Measurements from ENCODE around the gene CYSLTR2. TPM values are rescaled to one million over a fixed set of nuclear protein-coding genes. Genes with fewer than 3 reads are reported as not detected.
A peak's percentile ranks its signal among the peaks of the same experiment; 100 is the strongest.

The CYSLTR2 gene
- total RNA-seq, 1 donor from 2014 or later = 7.6 TPM

DNA sequence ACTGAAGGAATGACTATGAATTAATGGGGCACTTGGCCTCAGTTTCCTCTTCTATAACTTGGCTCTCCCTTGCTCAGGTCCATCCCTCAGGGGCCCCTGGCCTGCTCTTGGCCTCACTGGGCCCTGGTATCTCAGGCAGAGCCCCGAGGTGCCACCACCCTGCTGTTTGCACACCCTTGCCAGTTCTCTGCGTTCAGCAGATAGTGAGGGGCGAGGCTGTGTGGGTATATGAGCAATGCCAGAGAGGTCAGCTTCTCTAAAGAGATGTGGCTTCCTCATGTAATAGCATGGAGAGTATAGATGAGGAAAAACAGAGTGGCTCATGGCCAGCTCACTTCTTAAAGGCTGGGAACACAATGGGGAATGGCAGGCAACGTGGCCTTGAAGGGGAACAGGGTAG, 76.1 kb downstream of the CYSLTR2 start:
- H3K27me3 ChIP-seq (ENCODE audit: low read depth) = no peaks in the 10 kb centered on the region
- no peaks in the 10 kb centered on the region for H3K36me3 ChIP-seq
- no peak for DNase-seq
- H3K9me3 ChIP-seq (replicated peaks) = no peaks in the 10 kb centered on the region
- no peak overlapping the region for H3K4me3 ChIP-seq
- no peak overlapping the region for H3K27ac ChIP-seq (replicated peaks)
- H3K4me1 ChIP-seq = peaks cover 18% of the 10 kb centered on the region
- TF ChIP-seq, protein P1, sequence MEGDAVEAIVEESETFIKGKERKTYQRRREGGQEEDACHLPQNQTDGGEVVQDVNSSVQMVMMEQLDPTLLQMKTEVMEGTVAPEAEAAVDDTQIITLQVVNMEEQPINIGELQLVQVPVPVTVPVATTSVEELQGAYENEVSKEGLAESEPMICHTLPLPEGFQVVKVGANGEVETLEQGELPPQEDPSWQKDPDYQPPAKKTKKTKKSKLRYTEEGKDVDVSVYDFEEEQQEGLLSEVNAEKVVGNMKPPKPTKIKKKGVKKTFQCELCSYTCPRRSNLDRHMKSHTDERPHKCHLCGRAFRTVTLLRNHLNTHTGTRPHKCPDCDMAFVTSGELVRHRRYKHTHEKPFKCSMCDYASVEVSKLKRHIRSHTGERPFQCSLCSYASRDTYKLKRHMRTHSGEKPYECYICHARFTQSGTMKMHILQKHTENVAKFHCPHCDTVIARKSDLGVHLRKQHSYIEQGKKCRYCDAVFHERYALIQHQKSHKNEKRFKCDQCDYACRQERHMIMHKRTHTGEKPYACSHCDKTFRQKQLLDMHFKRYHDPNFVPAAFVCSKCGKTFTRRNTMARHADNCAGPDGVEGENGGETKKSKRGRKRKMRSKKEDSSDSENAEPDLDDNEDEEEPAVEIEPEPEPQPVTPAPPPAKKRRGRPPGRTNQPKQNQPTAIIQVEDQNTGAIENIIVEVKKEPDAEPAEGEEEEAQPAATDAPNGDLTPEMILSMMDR (IDR thresholded peaks at IDR 0.05; ENCODE audit: borderline replicate concordance) = no peak
- intact Hi-C loops (cut with micrococcal nuclease) = no loop called here

DNA sequence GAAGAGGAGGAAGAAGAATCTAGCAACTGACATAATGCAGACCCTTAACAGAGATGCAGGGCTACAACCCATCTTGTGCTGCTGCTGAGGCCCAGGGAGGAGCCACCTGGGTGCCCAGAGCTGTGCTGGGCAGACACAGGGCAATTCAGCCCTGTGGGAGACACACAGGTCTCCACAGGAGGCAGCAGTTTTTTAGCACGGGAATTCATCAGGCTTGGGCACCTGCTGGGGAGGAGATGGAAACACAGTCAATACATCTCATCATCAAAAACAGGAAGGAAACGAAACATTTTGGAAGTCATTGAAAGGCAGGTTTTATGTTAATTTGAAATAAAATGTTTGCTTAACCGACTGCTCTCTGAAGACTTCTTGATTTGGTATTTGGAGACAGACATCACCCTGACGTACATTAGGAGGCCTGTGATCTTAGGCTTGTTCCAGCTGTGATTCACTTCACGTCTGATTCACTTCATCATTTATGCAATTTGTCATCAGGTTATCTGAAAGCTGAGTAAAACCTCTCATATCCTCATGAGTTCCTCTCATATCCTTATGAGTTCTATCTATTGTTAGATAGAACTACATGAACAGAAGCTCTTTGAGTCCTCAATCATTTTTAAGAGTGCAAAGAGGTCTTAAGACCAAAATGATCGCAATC, 77.4 kb downstream of the CYSLTR2 start:
- no peak overlapping the region for H3K27ac ChIP-seq (replicated peaks)
- H3K36me3 ChIP-seq = no peaks in the 10 kb centered on the region
- peaks cover 18% of the 10 kb centered on the region for H3K4me1 ChIP-seq
- intact Hi-C loops (cut with micrococcal nuclease) = no loop called here
- DNase-seq = no peak
- no peaks in the 10 kb centered on the region for H3K27me3 ChIP-seq (ENCODE audit: low read depth)
- no peak overlapping the region for H3K4me3 ChIP-seq
- no peaks in the 10 kb centered on the region for H3K9me3 ChIP-seq (replicated peaks)
- TF ChIP-seq, protein P1 (IDR thresholded peaks at IDR 0.05; ENCODE audit: borderline replicate concordance) = no peak

DNA sequence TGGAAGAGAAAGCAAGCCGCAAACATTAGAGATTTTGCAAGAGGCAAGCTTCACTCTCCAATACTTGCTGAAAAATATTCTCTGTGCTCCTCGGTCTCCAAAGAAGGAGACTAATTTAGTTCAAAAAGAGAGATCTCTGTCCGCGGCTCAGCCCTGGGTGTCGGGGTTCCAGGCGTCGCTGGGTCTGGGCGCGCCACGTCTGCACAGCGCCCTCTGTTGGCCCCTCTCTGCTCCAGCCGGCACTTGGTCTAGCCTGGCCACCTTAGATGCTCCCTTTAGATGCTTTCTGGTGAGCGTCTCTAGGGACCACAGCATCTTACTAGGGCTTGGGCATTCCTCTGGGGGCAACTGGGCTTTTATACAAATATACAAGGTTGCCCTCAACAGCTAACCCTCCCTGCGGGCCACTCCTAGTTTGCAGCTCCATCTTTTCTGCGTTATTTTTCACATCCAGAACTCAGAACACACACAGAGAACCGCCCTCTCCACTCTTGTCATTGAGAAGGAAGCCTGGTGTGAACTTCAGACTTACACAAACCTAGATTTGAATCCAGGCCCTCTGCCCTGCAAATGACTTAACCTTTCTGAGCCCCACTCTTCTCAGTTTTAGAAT, 78.3 kb downstream of the CYSLTR2 start:
- Histone ChIP-seq H3K27ac (replicated peaks) (peak overlapping the region; percentile 5), H3K36me3 (no peaks in the 10 kb centered on the region), H3K4me1 (peaks cover 18% of the 10 kb centered on the region), H3K4me3 (peak overlapping the region; percentile 33), H3K27me3 (ENCODE audit: low read depth) (no peaks in the 10 kb centered on the region), H3K9me3 (replicated peaks) (no peaks in the 10 kb centered on the region)
- intact Hi-C loops (cut with micrococcal nuclease) = no loop called here
- TF ChIP-seq, protein P1 (IDR thresholded peaks at IDR 0.05; ENCODE audit: borderline replicate concordance) = peak; percentile 67
- DNase-seq = peak; percentile 39

DNA sequence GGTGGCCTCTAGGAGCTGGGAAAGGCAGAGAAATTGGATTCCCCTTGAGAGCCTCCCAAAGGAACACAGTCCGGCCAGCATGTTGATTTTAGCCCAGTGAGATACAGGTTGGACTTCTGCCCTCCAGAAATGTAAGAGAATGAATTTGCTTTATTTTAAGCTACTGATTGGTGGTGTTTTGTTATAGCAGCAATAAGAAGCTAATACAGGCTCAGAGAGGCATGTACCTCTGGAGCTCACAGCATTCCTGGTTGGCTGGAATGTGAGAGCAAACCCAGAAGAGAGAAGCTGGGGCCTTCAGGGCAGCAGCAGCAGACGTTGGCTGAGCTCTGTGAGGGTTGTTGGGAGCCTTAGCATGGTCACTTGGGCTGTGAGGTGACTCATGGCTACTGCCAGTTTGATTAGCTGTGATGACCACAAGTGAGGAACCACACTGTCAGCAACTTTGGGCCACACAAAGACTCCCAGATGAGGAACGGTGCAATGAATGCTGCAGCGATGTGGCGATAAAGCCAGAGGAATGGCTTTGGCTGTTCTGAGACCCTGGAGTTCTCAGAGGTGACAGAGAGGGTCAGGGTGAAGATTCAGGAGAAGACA, 80.1 kb downstream of the CYSLTR2 start:
- TF ChIP-seq, protein P1 (IDR thresholded peaks at IDR 0.05; ENCODE audit: borderline replicate concordance) = no peak
- no peaks in the 10 kb centered on the region for H3K27me3 ChIP-seq (ENCODE audit: low read depth)
- peaks cover 14% of the 10 kb centered on the region for H3K4me1 ChIP-seq
- H3K36me3 ChIP-seq = no peaks in the 10 kb centered on the region
- H3K9me3 ChIP-seq (replicated peaks) = no peaks in the 10 kb centered on the region
- H3K4me3 ChIP-seq = no peak overlapping the region
- DNase-seq = no peak
- intact Hi-C loops (cut with micrococcal nuclease) = no loop called here
- H3K27ac ChIP-seq (replicated peaks) = no peak overlapping the region

DNA sequence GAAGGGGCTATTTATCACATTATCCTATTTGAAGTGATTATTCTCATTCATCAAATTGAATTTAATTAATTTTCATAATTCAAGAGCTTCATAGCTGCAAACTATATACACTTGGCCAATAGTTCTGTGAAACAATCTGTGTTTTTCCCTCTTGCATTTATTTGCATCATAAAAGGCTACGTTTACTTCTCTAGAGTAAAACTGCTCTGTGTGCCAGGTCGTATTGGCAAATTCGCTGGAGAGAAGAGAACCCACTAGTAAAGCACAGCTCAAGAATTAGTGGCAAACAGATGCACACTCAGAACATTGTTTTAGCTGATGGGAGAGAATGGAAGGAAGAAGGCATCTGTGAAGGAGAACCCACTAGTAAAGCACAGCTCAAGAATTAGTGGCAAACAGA, 81.8 kb downstream of the CYSLTR2 start:
- peaks cover 23% of the 10 kb centered on the region for H3K4me1 ChIP-seq
- no peak overlapping the region for H3K27ac ChIP-seq (replicated peaks)
- intact Hi-C loops (cut with micrococcal nuclease) = no loop called here
- H3K9me3 ChIP-seq (replicated peaks) = no peaks in the 10 kb centered on the region
- H3K36me3 ChIP-seq = no peaks in the 10 kb centered on the region
- H3K27me3 ChIP-seq (ENCODE audit: low read depth) = no peaks in the 10 kb centered on the region
- TF ChIP-seq, protein P1 (IDR thresholded peaks at IDR 0.05; ENCODE audit: borderline replicate concordance) = no peak
- no peak for DNase-seq
- H3K4me3 ChIP-seq = no peak overlapping the region

Data from left ventricle myocardium inferior (tissue), 1 donor.